Large intestine (tissue), 3 donors: ENCODE measurements around the gene HDAC9. TPM values are rescaled to one million over a fixed set of nuclear protein-coding genes. Genes with fewer than 3 reads are reported as not detected.

Experiments
- DNase-seq, 2 donors: peaks; one replicate each; pipeline versions ENCODE4 v3.0.0 to v3.0.0-alpha.2; 2013
- H3K27ac ChIP-seq: one replicate; pipeline ENCODE4 v1.5.1; 2013; ENCODE audit warnings: low read length
- H3K27me3 ChIP-seq: 2 replicates; pipeline ENCODE4 v1.6.1; 2013; ENCODE audit warnings: low read length; ENCODE audit not compliant: control insufficient read depth, insufficient read depth
- H3K36me3 ChIP-seq: 2 replicates; pipeline ENCODE4 v1.6.1; 2013; ENCODE audit warnings: low read length; ENCODE audit not compliant: control insufficient read depth, insufficient read depth
- H3K4me1 ChIP-seq: one replicate; pipeline ENCODE4 v1.6.1; 2013; ENCODE audit warnings: low read length; ENCODE audit not compliant: control insufficient read depth, insufficient read depth
- H3K4me3 ChIP-seq: one replicate; pipeline ENCODE4 v1.5.1; 2013; ENCODE audit warnings: low read length
- H3K9me3 ChIP-seq: one replicate; pipeline ENCODE4 v1.6.1; 2013; ENCODE audit warnings: mild to moderate bottlenecking, low read depth, low read length, moderate library complexity; ENCODE audit not compliant: control insufficient read depth
- WGBS: methylation state at CpG from one replicate; pipeline ENCODE4 v1.1.5; 2013; ENCODE audit warnings: low lambda C conversion rate; ENCODE audit not compliant: insufficient coverage; 5-methylcytosine and 5-hydroxymethylcytosine counted together
- polyA plus RNA-seq: library from polyadenylated mRNA; unstranded; fragments of 120-200 nt; gene quantifications from one replicate; pipeline ENCODE4 v1.2.1, GENCODE V29; 2013

The HDAC9 gene
- polyA plus RNA-seq, 1 donor = 6.2 TPM

DNA sequence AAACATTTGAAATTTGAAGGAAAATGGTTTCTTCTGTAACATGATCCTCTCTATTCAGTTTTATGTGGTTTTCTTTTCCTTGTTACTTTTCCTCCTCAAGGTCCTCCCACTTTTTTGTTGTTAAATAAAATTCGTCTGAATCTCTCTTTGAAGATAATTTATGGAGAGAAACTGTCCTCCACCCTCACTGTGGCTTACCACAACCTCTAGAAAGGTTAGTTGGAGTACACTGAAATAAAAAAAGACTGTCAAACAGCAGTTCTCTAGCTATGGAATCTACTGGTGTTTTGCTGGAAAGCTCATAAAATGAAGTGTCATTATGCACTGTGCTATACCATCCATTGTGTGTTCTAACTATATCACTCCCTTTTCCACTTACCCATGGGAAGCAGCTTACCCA is 189.4 kb downstream of the HDAC9 start:
- no peaks in the 10 kb centered on the region for H3K36me3 ChIP-seq
- H3K27me3 ChIP-seq = no peaks in the 10 kb centered on the region
- WGBS = no CpG with 5 or more reads among the region's 1 CpG
- no peak for DNase-seq
- no peaks in the 10 kb centered on the region for H3K9me3 ChIP-seq
- no peak overlapping the region for H3K4me3 ChIP-seq
- H3K27ac ChIP-seq = no peak overlapping the region
- H3K4me1 ChIP-seq = no peaks in the 10 kb centered on the region

DNA sequence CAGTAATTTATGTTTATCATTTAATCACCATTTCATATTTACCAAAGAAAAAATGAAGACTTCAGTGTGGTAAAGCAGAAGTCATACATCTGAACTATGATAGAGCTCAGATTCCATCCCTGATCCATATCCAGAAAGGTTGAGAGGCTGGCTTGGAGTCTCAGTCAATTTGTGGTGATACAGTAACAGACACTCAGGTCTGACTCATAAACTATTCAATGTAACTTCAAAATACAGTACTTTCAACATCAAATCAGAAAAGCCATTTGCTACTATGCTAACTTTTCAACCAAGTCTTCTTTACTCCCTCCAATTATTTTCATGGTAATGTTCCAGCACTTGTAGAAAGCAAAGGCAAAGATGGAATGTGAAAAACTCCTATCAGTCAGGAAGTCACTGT is 190.4 kb downstream of the HDAC9 start:
- no peaks in the 10 kb centered on the region for H3K36me3 ChIP-seq
- H3K4me3 ChIP-seq = no peak overlapping the region
- H3K4me1 ChIP-seq = no peaks in the 10 kb centered on the region
- H3K27me3 ChIP-seq = no peaks in the 10 kb centered on the region
- H3K27ac ChIP-seq = no peak overlapping the region
- DNase-seq = no peak
- H3K9me3 ChIP-seq = no peaks in the 10 kb centered on the region

DNA sequence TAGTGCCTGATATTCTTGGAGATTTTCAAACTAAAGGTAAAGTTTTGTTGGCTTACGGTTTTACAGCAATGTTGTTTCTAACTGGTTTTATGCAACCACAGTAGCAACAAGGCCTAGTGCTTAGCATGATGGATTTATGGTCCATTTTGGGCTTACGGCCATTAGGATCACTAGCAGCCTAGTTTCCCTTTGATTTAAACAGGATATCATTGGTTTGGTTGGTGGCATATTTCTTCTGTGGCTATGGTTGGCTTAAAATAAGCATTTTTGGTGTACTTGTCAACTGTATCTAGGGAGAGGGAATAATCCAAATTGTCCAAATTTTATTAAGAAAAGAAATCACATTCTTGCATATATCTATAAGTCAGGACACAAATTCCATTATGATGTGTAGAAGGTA is 194.0 kb downstream of the HDAC9 start:
- no CpG with 5 or more reads among the region's 2 CpGs for WGBS
- Histone ChIP-seq H3K4me3 (no peak overlapping the region), H3K27ac (no peak overlapping the region), H3K9me3 (no peaks in the 10 kb centered on the region), H3K4me1 (no peaks in the 10 kb centered on the region), H3K27me3 (no peaks in the 10 kb centered on the region), H3K36me3 (no peaks in the 10 kb centered on the region)
- no peak for DNase-seq

DNA sequence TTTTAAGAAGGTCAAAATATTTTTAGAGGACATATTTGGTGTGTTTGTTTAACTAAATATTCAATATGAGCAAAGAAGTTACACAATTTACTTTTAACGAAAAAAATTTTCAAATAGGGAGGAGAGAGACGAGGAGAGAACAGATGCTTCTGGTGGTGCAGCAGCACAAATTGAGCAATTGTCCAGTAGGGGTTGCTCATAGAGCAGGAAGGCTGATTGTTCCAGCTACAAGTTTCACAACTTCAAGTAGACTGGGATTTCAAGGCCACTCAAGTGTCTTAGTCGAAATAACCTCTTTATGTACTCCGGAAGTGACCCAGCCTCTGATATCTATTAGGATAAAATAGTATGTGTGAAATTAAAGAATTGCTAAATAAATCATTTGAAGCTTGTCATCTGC is 197.9 kb downstream of the HDAC9 start:
- 50% methylated on average over 1 of the region's 4 CpGs for WGBS
- no peak overlapping the region for H3K27ac ChIP-seq
- H3K27me3 ChIP-seq = no peaks in the 10 kb centered on the region
- no peaks in the 10 kb centered on the region for H3K36me3 ChIP-seq
- DNase-seq = peak; percentile 23 to 32
- H3K9me3 ChIP-seq = no peaks in the 10 kb centered on the region
- H3K4me1 ChIP-seq = no peaks in the 10 kb centered on the region
- no peak overlapping the region for H3K4me3 ChIP-seq

DNA sequence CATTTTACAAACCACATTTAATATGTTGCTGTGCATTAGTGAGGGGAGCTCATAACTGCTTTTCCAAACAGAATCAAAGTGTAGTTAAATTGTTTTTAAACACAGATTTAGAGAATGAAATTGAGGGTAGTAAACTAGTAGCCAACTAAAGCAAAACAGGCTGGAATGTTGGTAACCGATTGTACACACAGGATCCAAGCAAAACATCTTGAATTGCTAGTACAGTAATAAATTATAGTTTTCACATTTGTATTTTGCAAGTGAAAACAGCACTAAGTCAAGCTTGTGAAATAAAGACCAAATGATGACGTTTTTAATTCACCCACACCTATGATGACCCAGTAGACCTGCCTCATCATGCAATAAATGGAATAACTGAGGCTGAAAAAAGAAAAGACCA is 198.3 kb downstream of the HDAC9 start:
- no peak for DNase-seq
- Histone ChIP-seq H3K27me3 (no peaks in the 10 kb centered on the region), H3K9me3 (no peaks in the 10 kb centered on the region), H3K27ac (no peak overlapping the region), H3K4me1 (no peaks in the 10 kb centered on the region), H3K4me3 (no peak overlapping the region), H3K36me3 (no peaks in the 10 kb centered on the region)
- WGBS = 80% methylated on average over 1 of the region's 2 CpGs

DNA sequence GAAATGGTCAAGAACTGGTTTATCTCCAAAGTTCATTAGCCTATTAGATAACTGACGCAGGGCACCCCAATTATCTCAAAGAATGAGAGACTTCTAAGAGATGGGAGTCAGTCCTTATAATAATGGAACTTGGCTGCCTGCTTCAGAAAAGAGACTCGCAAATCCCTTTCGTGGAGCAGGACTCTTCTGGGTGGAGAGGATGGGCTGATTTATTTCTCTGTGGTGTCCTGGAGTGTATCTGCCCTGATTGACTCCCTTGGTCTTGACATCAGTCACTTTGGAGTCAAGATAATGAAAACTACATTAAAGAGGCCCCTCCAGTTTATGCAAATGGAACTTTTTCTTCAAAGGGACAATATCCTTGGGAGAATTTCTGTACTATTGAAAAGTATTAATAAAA is 198.9 kb downstream of the HDAC9 start:
- Histone ChIP-seq H3K36me3 (no peaks in the 10 kb centered on the region), H3K4me3 (no peak overlapping the region), H3K4me1 (no peaks in the 10 kb centered on the region), H3K27ac (no peak overlapping the region), H3K27me3 (no peaks in the 10 kb centered on the region), H3K9me3 (no peaks in the 10 kb centered on the region)
- WGBS = no CpG with 5 or more reads among the region's 3 CpGs
- DNase-seq = peak in 1 of 2 donors; percentile 9

DNA sequence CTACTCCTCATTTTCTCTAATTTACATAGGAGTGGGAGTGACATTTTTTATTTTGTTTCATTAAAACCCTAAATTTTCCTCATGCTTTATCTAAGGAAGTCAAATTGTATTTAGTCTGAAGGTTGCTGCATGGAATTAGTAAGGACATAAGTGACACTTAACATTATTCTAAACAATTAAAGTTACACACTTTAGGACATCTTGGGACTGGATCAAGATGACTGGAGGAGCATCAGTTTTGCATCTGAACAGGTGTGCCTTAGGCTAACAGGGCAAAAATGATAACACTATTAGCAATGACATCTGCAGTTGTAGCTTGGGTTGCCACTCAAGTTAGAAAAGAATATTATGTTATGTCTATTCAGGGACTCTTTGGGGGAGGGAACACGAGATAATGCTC is 199.4 kb downstream of the HDAC9 start:
- WGBS = 100% methylated on average over 1 of the region's 1 CpG
- H3K9me3 ChIP-seq = no peaks in the 10 kb centered on the region

DNA sequence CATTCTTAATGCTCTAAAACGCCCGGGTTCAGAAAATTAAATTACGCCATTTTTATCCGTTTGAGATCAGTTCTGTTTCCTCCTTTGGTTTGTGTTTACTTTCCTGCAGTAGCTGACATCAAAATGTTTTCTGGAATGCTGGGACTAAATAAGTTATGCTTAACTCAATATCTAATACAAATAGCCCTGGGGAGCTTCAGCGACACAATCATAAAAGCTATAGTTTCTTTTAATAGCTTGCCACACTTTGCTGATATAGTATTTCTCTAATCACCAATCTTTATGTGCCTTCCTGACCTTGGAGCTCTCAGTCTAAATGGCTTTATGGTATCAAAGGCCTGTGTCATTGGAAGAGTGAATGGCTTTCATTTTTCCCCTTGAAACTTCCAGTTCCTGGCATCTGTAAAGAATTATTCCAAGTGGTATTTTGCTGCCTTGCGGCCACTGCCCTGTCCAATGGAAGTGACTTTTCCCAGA is 202.7 kb downstream of the HDAC9 start:
- WGBS = 69% methylated on average over 2 of the region's 6 CpGs
- Histone ChIP-seq H3K27ac (no peak overlapping the region), H3K27me3 (no peaks in the 10 kb centered on the region), H3K4me3 (no peak overlapping the region), H3K36me3 (no peaks in the 10 kb centered on the region), H3K9me3 (no peaks in the 10 kb centered on the region), H3K4me1 (no peaks in the 10 kb centered on the region)
- peak; percentile 29 to 56 for DNase-seq

More for the DNA sequence above, 199.4 kb downstream of the HDAC9 start:
- Histone ChIP-seq H3K36me3 (no peaks in the 10 kb centered on the region), H3K4me3 (no peak overlapping the region), H3K27me3 (no peaks in the 10 kb centered on the region), H3K4me1 (no peaks in the 10 kb centered on the region), H3K27ac (no peak overlapping the region)
- DNase-seq = no peak

DNA sequence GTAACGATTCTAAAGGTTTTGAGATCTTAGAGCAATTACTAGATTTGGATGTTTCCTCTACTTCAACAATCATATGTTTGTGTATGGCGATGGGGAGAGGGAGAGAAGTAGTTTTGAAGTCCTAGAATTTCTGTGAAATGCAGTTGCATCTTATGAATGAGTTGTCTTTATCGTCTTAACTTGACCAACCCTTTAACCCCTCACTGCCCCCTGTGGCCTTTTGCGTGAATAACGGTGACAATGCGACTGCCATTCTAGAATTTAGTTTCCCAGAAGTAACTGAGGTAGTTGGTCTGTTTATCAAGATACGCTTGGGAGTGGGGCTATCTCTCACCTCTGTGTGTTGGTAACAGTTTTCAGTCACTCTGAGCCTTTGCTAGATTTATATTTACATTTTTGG is 204.6 kb downstream of the HDAC9 start:
- no peak for DNase-seq
- no peaks in the 10 kb centered on the region for H3K36me3 ChIP-seq
- no peaks in the 10 kb centered on the region for H3K9me3 ChIP-seq
- H3K4me3 ChIP-seq = no peak overlapping the region
- WGBS = 100% methylated on average over 1 of the region's 7 CpGs
- no peaks in the 10 kb centered on the region for H3K4me1 ChIP-seq
- H3K27me3 ChIP-seq = no peaks in the 10 kb centered on the region
- no peak overlapping the region for H3K27ac ChIP-seq

DNA sequence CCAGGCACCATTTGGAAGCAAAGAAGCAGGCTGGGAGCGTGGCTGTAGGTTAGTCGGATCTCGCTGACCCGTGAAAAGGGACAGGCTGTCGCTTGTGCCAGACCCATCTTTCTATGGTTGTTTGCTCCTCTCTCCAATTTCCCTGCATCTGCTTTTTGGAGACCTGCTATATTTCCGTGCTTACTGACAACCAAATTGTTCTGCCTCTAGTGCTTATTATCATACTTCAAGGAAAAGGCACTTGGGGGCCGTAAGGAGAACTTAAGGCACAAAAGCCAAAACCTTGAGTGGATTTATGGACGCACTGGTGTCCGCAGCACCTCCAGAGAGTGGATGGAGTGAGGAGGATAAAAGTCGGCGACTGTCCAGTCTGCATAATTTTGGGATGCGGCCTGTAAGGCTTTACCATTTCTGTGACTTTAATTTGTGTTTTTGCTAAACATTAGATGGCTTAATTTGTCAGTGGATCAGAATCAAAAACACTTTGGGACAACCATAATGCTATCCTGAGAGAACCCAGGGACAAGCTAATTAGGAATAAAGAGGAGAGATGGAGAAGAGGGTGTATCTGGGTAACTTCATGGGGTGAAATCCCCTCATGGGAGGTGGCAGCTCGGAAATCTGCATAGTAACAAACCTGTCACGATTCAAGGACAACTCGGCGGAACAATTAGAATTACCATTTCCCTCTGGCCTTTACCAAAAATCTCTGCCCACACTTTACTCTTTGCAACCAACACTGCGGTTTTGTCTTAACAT is 206.7 kb downstream of the HDAC9 start:
- Histone ChIP-seq H3K4me1 (no peaks in the 10 kb centered on the region), H3K9me3 (no peaks in the 10 kb centered on the region), H3K36me3 (no peaks in the 10 kb centered on the region), H3K4me3 (no peak overlapping the region), H3K27ac (no peak overlapping the region), H3K27me3 (no peaks in the 10 kb centered on the region)
- no CpG with 5 or more reads among the region's 17 CpGs for WGBS
- no peak for DNase-seq

DNA sequence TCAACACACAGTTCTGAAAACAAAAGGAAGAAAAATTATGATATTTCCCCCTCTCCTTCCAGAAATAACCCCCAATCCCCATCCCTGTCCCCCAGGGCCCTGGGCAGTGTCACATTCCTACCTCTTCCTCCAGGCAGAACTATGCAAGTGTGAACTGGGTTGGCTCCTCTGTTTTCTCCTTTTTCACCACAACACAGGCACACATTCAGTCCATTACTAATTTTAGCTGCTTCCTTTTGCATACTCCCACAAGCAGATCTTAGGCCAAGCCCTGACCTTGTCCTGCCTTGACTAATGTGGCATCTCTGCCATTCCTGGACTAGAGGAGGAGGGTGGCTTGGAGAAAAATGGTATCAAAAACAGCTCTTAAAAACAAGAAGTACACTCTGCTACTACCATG is 208.1 kb downstream of the HDAC9 start:
- no peaks in the 10 kb centered on the region for H3K9me3 ChIP-seq
- no peak overlapping the region for H3K4me3 ChIP-seq
- H3K27ac ChIP-seq = no peak overlapping the region
- no peaks in the 10 kb centered on the region for H3K27me3 ChIP-seq
- H3K36me3 ChIP-seq = no peaks in the 10 kb centered on the region
- no peaks in the 10 kb centered on the region for H3K4me1 ChIP-seq
- DNase-seq = no peak
